GM18868 (cell line): ENCODE results near the gene ALK.
A peak's percentile ranks its signal among the peaks of the same experiment; 100 is the strongest.

Experiments used
- ATAC-seq: cut with Tn5 transposase; IDR thresholded peaks from one replicate; pipeline ENCODE4 v1.9.1; 2021; ENCODE audit warnings: mild to moderate bottlenecking, moderate library complexity; ENCODE audit not compliant: unreplicated experiment

ALK gene

GRCh38 chr2:29583548-29584156 lies 337.7 kb downstream of the ALK start:
- ATAC-seq: no peak

DNA sequence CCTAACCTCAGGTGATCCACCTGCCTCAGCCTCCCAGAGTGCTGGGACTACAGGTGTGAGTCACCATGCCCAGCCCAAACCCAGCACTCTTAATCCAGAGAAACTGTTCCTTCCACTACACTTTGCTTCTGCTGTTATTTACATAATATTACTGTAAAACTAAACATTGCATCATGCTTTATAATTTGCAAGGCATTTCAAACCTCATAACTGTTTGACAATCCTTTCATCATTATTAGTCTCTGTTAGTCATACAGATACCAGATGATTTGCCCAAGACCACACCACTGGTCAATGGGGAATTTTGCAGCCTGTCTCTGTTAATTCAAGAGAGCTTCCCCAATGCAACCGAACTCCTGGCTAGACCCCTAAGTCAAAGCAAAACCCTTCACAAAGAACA lies 338.3 kb downstream of the ALK start:
- peak; percentile 70 for ATAC-seq

DNA sequence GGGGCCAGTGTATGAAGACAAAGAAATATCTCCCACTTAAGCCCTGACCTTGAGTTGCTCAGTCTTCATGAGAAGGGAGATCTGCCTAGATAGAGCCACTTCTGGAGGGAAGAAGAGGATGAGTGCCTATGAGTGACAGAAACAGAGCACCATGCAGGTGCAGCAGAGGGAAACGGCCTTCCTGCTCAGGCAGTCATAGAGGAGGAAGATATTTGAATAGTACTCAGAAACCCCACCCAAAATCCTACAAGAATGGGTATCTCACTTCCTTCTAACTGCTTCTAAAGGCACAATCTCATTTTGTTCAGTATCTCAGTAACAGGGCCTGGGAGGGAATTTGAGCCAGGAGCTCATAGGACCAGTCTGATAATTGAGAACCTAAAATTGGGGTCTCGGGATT lies 339.3 kb downstream of the ALK start:
- no peak for ATAC-seq

GRCh38 chr2:29580223-29580622 lies 341.2 kb downstream of the ALK start:
- no peak for ATAC-seq

- no peak for ATAC-seq
Observed at GRCh38 chr2:29579495-29580169, 341.8 kb downstream of the ALK start.

DNA sequence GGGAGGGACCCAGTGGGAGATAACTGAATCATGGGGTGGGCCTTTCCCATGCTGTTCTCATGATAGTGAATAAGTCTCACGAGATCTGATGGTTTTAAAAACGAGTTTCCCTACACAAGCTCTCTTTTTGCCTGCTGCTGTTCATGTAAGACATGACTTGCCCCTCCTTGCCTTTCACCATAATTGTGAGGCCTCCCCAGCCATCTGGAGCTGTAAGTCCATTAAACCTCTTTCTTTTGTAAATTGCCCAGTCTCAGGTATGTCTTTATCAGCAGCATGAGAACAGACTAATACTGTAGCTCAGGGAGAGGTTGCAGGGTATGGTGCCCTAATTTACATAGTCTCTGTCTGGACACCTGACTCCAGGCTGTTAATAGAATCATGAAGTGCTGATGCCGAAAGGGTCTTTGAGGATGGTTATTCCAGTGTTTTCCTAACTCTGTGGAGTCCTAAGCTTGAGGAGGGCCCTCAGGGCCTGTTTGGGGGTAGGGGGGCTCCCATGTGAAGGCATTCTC lies 343.2 kb downstream of the ALK start:
- ATAC-seq: no peak

DNA sequence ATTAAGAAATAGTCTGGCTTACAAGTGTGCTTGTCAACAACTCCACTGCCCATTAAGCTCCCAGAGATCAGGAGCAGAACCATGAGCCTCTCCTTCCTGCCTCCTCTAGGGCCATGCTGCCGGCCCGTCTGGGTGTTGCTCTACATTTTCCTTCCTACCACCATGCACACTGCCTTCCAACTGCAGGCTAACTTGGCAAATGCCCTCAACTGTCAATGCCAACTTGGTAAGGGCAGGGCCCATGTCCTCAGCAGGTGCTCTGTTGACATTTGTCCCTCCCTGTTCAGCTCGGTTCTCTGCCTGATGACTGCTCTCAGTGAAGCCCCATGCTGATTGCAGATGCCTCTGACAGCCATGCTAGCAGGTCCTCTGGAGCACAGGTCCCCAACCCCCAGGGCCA lies 345.2 kb downstream of the ALK start:
- no peak for ATAC-seq

DNA sequence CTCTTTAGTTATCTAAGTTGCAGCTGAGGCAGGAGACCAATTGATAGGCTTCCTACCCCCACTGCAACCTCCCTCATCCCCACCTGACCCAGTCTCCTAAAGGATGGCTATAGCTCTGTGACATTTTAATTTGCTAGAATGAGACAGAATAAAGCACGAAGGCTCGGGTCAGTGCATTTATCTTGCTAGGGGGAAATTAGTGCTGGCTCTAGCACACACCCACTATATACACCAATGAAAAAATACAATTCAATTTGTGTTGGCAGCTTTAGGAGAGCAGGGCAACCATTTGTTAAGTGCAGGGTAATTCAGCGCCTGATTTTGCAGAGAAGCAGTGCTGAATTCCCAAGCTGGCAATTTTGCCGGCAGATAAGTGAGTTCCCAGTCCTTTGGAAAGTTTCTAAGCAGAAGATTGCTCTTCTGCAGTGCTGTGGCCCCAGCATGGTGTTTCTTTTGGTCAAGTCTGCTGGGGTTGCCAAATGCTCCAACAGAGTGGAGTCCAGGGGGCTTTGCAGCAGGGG lies 346.0 kb downstream of the ALK start:
- ATAC-seq: no peak

- no peak for ATAC-seq
Observed at GRCh38 chr2:29573612-29574011, 347.8 kb downstream of the ALK start.

- no peak for ATAC-seq
Observed at GRCh38 chr2:29573147-29573546, 348.2 kb downstream of the ALK start.

DNA sequence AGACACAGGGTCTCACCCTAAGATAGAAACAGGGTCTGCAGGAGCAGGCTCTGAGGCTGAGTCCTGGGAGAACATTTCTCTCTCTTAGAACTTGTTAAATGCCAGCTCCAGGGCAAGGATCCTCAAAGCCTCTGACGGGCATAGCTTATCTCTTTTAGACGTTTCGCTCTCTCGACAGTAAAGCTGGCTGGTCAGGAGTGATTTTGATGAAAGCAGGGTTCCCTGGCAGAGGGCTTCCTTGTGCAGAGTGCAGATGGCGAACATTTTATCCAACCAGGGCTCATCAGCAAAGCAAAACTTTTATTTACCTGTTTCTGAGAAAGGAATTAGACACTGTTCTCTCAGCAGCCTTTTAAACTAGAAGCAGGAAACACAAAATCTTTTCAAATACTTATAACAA lies 350.8 kb downstream of the ALK start:
- no peak for ATAC-seq

- ATAC-seq: no peak
Observed at GRCh38 chr2:29567906-29568520, 353.4 kb downstream of the ALK start.

- ATAC-seq: no peak
Observed at GRCh38 chr2:29563697-29564096, 357.7 kb downstream of the ALK start.

- no peak for ATAC-seq
Observed at GRCh38 chr2:29562896-29563295, 358.5 kb downstream of the ALK start.

- no peak for ATAC-seq
Observed at GRCh38 chr2:29562319-29562718, 359.1 kb downstream of the ALK start.

DNA sequence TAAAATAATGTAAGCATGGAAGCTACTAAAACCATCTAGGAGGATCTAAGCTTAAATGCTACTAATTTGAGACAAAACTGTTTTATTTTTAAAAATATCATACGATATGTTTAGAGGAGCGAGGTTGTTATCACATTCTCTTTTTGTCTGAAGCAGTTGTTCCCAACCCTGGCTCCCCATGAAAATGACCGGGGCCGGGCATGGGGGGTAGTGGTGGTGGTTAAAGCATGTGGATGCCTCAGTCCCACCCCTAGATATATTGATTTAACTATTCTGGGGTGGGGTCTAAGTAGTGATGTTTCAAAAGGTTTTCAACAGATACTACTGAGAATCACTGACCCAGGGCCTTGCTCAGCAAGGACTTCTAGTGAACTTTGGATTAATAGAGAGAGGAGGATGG lies 359.8 kb downstream of the ALK start:
- ATAC-seq: no peak

DNA sequence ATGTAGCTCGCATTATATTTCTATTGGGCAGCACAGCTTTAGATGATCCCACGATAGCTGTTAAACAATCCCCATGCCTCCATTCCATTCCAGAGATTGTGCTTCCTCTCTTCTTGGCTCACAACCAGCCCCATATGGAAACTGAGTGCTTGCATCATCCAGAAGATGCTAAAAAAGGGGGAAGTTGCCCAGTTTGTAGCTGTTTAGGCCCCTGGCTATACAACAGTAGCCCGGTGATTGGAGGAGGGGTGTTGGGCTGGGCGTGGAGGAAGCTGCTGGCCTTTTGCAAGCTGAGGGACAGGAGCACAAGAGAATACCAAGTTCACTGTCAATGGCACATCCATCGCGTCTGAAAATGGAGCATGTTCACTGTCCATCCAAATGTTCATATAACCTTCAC lies 360.2 kb downstream of the ALK start:
- no peak for ATAC-seq

DNA sequence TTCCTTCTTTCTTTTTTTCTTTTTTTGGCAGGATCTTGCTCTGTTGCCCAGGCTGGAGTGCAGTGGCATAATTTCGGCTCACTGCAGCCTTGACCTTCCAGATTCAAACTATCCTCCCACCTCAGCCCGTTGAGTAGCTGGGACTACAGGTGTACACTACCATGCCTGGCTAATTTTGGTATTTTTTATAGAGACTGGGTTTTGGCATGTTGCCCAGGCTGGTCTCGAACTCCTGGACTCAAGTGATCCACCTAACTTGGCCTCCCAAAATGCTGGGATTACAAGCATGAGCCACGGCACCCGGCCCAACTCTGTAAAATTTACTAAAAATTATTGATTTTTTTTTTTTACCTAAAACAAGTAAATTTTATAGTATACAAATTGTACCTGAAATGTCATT lies 360.8 kb downstream of the ALK start:
- no peak for ATAC-seq

- no peak for ATAC-seq
Observed at GRCh38 chr2:29560030-29560429, 361.4 kb downstream of the ALK start.

GRCh38 chr2:29559578-29559977 lies 361.8 kb downstream of the ALK start:
- no peak for ATAC-seq

DNA sequence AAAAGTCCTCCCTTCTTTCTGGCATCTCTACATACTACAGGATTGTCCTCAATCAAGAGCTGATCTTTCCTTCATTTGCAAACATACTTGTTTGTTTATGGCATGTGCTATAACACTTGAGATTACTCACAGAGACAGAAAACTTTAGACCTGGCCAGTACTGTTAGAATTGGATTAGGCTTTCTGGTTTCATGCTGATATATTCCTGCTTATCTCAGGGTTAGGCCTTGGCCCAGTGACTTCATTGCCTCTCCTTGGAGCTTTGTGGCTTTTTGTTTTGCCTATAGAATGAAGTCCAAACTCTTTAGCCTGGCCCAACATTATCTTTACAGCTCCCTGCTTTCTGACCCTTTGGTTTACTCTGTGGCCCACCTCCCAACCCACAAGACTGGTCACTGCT lies 363.3 kb downstream of the ALK start:
- ATAC-seq: no peak

GRCh38 chr2:29557268-29557667 lies 364.1 kb downstream of the ALK start:
- ATAC-seq: no peak
